Measurements from ENCODE around the gene SELENOI. TPM values are rescaled to one million over a fixed set of nuclear protein-coding genes. Genes with fewer than 3 reads are reported as not detected.
"Not testable (repeated sequence)": the region's sequence is repeated elsewhere in the genome, so short reads cannot be mapped to it uniquely, and the experiment has no call there.

Gene SELENOI
- 10 to 100 TPM; 11.5 to 26.7 (median 24.3) TPM for polyA plus RNA-seq (ENCODE audit: insufficient read length in 4 of 4)

- DNase-seq (ENCODE audit: low read depth in 4 of 4, low spot score in 3 of 4), result peak; percentile 99 to 100 (median 99)
Measured at GRCh38 chr2:26345545-26346453, at the start of gene SELENOI. SELENOI (plus strand) TSS chr2:26346143; CDS start chr2:26346233, 90 bp downstream.

DNA sequence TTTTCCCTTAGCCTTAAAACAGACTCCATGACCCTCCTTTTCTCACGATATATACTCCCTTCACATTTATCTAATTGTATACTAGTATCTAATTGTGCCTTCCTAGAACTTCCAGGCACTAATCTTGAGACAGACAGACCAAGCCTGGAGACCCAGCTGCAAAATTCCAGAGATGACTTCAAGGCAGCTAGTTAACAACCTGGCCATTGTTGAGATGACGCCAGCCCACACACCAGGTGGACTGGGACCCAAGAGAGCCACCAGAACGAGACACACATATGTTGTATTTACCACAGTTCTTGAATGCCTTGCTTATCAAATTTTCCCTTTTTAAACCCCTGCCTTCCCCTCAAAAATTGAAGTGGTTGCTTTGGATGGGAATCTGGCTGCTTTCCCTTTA is 48.9 kb upstream of the SELENOI start:
- no peak for DNase-seq (ENCODE audit: low read depth in 4 of 4, low spot score in 3 of 4)

DNA sequence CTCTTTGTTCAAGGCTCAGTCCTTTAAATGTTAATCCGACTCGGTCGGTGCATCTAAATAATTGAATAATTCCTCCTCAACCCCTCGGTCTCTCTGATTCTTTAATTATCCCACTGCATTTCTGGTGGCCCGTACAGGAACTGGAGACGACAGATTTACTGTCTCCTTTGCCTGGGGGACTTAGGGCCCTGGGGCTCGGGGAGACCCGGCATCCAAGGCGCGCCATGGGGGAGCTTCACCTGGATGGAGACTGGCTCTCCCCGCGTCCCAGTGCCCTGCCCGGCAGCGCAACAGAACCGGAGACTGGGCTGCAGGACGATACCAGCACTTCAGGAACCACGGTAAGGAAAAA is 47.7 kb upstream of the SELENOI start:
- no peak for DNase-seq (ENCODE audit: low read depth in 4 of 4, low spot score in 3 of 4)

DNA sequence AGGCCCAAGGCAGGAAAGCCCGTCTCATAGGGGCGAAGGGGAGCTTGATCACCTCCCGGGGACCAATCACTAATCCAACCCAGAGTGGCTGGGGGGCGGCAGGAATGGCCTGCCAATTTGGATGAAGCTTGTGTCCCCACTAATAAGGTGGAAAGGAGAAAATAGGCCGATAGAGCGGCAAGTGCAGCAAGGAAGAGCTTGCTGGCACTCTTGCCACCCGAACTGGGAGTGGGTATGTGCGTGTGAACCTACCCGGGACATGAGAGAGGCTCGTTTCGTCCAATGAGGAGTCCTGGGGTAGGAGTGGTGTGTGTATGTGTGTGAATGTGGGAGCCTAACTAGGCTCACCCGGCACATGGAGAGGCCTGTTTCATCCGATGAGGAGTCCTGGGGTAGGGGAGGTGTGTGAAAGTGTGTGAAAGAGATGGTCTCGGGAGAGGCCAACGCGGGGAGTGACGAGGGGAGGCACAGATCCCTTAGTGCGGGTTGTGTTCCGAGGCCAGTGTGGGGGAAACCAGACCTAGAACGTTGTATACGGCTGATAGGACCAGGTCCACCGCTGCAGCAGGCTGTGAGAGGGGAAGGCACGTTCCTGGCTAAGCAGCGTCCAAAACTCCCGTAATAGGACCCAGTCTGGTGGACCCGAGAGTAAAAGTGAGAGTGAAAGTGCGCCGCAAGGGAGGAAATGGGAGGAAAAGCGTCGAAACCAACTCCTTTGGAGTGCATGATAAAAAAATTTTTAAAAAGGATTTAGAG is 47.1 kb upstream of the SELENOI start:
- DNase-seq (ENCODE audit: low read depth in 4 of 4, low spot score in 3 of 4), result peak in 3 of 4 donors; percentile 22 to 36 (median 32)

DNA sequence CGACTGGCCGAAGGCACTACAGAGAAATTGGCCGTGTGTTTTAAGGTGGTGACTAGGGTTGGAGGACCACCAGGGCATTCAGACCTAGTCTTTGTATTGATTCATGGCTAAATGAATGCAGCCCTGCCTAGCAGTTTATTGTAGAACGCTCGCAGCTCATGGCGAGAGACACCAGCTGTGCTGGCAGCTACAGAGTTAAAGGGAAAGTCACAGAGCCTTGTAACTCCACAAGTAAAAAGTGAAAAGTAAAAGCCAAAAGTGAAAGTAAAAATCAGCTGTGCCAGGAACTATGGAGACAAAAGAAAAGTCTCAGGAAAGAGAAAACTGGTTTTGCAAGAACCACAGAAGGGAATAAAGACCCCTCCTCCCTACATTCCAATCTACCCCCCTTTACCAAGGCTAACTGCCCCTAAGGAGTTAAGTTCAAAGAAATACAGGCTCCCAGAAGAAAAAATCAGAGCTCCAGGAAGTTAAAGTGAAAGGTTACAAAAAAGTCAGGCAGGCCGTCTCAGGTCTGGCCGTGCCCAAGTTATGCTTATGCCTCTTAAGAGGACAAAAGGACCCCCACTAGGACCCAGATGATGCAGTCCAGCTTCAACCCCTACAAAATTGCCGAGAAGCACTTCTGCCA is 46.4 kb upstream of the SELENOI start:
- DNase-seq (ENCODE audit: low read depth in 4 of 4, low spot score in 3 of 4), result peak; percentile 62 to 72 (median 66)

GRCh38 chr2:26300234-26300925 is 45.6 kb upstream of the SELENOI start:
- DNase-seq (ENCODE audit: low read depth in 4 of 4, low spot score in 3 of 4), result peak in 1 of 4 donors; percentile 43

- no peak for DNase-seq (ENCODE audit: low read depth in 4 of 4, low spot score in 3 of 4)
Measured at GRCh38 chr2:26302846-26303245, 43.1 kb upstream of the SELENOI start.

DNA sequence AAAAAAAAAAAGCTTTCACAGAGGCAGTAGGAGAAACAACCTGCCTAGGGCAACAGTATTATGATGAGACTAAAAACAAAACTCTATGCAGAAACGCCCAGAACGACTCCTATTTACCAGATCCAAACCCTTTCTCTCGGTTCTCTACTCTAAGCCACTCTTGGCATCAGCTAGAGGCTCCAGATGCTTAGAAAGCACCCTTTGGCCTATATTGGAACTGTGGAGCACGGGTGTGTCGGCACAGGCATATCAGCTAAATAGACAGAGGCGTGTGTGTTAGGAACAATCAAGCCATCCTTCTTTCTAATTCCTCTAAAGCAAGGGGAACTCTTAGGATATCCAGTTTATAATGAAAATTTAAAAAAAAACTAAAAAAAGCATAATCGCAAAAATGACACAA is 40.8 kb upstream of the SELENOI start:
- not testable (repeated sequence) for DNase-seq (ENCODE audit: low read depth in 4 of 4, low spot score in 3 of 4)

DNA sequence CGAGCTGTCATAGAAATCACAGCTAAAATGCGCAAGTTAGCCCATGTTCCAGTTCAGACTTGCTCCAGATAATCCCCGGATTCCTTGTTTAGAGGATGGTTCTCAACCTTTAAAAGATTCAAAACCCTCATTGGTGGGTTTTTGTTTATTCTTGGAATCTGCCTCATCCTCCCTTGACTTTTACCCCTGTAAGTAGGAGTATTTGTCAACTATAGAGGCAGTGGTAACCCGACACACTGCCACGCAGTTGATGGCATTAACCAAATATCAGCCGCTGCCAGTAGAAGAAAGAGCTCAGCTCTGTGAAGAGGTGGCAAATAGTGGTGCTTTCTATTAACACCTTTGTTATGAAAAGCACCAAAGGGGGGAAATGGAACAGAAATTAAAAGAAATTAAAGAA is 40.4 kb upstream of the SELENOI start:
- DNase-seq (ENCODE audit: low read depth in 4 of 4, low spot score in 3 of 4), result peak in 1 of 4 donors; percentile 36

GRCh38 chr2:26309921-26310320 is 36.0 kb upstream of the SELENOI start:
- DNase-seq (ENCODE audit: low read depth in 4 of 4, low spot score in 3 of 4), result no peak

DNA sequence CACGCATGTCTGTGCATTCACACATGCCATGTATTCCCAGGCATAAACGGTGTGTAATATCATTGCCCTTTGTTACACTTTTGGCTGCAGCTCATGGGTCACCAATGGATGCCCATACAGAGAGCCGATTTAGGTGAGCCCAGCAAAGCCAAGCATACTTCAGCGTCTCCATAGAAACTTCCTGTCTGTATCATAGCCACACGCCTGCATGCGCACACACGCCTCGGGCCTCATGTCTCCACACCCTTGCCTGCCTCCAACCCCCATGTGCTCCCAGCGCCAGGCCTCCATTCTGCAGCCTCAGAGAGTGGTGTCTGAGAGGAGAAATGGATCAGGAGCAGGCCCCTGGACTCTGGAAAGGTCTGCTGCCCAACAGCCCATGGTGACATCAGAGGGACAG is 33.5 kb upstream of the SELENOI start:
- DNase-seq (ENCODE audit: low read depth in 4 of 4, low spot score in 3 of 4), result no peak

GRCh38 chr2:26313446-26313845 is 32.5 kb upstream of the SELENOI start:
- DNase-seq (ENCODE audit: low read depth in 4 of 4, low spot score in 3 of 4), result no peak

- no peak for DNase-seq (ENCODE audit: low read depth in 4 of 4, low spot score in 3 of 4)
Measured at GRCh38 chr2:26314243-26314642, 31.7 kb upstream of the SELENOI start.

DNA sequence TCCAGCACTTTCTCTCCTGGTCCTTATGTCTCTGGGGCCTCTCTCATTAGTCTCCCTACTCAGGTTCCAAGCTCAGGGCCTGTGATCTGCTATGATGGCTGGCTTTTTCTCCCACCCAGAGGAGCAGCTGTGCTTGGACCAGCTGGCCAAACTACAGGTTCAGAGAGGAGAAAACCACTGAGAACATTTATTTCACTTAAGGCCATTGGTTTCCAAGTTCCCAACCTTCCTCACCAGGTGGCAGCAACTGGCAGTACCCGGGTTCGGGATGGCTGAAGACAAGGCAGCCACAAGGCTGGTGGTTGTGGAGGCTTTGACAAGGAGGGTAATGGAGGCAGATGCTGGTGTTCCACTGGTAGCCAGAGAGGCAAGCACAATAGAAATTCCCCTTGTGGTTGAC is 29.9 kb upstream of the SELENOI start:
- no peak for DNase-seq (ENCODE audit: low read depth in 4 of 4, low spot score in 3 of 4)

- no peak for DNase-seq (ENCODE audit: low read depth in 4 of 4, low spot score in 3 of 4)
Measured at GRCh38 chr2:26316845-26317244, 29.1 kb upstream of the SELENOI start.

DNA sequence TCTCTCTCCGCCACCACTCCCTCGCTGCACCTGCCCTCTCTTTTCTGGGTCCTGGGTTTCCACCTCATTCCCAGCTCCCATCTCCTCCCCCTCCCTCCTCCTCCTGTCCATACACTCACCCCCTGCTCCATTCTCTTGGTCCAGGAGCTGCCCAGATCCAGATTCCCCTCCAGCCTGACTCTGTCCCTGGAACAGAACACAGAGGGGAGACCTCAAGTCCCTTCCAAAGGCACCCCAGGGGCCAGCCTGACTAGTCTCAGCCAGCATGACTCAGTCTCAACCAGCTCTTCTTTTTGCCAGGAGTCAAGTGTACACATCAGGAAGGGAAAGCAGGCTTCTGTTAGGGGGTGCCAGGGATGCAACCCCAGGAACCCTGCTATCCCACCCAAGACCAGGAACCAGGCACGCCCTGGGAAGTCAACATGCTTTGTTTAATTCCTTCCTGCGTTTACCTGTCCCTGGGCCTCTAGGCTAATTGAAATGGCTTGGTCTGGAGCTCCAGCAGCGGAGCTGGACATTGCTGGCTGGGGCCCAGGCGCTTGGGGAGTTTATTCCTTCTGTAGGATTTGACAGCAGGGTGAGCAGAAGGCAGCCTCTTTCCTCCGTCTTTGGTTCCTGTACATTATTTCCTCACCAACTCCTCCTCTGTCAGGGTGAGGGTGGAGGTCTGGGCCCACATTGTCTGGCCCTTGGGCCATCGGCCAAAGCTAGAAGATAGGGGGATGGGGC is 28.4 kb upstream of the SELENOI start:
- DNase-seq (ENCODE audit: low read depth in 4 of 4, low spot score in 3 of 4), result no peak

DNA sequence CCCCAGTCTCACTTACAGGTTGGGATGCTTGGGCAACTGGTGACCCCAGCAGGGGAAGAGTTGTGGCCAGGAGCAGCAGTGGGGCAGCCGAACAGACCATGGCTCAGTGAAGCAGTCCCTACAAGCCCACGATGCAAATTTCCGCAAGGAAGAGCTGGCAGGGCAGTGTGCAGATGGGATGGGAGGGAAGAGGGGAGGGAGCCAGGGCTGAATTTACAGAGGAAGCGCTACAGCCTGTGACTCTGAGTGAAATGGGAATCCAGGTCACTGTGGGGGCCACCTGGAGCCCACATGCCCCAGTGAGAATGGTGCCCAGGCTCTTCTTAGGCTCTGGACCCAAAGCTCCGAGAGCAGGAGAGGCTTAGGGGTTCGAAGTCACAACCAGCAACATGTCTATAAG is 27.0 kb upstream of the SELENOI start:
- DNase-seq (ENCODE audit: low read depth in 4 of 4, low spot score in 3 of 4), result no peak

DNA sequence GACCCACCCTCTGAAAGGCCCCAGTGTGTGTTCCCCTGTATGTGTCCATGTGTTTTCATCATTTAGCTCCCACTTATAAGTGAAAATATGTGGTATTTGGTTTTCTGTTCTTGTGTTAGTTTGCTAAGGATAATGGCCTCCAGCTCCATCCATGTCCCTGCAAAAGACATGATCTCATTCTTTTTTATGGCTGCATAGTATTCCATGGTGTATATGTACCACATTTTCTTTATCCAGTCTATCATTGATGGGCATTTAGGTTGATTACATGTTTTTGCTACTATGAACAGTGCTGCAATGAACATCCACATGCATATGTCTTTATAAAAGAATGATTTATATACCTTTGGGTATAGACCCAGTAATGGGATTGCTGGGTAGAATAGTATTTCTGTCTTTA is 21.5 kb upstream of the SELENOI start:
- DNase-seq (ENCODE audit: low read depth in 4 of 4, low spot score in 3 of 4), result not testable (repeated sequence)

- no peak for DNase-seq (ENCODE audit: low read depth in 4 of 4, low spot score in 3 of 4)
Measured at GRCh38 chr2:26324903-26325302, 21.0 kb upstream of the SELENOI start.

- DNase-seq (ENCODE audit: low read depth in 4 of 4, low spot score in 3 of 4), result no peak
Measured at GRCh38 chr2:26325851-26326250, 20.1 kb upstream of the SELENOI start.
